ENCODE results near the gene GNG2. TPM values are rescaled to one million over a fixed set of nuclear protein-coding genes. Genes with fewer than 3 reads are reported as not detected.

GNG2 gene
- total and polyA plus RNA-seq, 9 of the 15 experiments (the other 6 are each of a cell fraction or from before 2014, with no cell fraction given) = 0.18 TPM; not detected in 8

DNA sequence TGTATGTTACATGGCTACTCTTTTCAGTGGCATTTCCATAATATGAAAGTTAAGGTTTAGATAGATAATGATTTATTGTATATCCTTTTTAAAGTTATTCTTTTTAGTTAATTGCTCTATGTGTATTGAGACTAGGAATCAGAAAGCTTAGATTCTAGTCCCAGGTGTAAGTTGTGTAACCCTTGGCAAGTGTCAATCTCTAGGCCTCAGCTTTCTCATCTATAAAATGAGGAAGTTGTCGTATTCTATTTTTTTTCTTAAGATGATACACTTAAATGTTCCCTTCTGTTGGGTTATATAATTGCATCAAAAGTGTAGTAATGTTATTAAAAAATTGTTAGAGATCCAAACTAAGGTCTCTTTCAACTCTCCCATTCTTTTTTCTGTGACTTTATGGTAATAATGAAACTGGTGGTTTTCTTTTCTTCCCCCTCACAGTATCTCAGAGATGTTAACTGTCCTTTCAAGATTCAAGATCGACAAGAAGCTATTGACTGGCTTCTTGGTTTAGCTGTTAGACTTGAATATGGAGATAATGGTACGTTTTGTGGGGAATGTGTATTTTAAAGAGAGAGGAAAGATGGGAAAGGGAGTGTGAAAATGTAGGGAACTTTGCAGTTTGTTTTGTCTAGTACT lies 133.0 kb downstream of the GNG2 start (continued):
- no peak for TF ChIP-seq SIX5 (IDR thresholded peaks at IDR 0.05; ENCODE audit: borderline replicate concordance in 1 of 2, insufficient read depth in 1 of 2, low read depth in 1 of 2, low read length in 2 of 2)
- no peak for TF ChIP-seq VEZF1 (CRISPR knock-in tag; IDR thresholded peaks at IDR 0.05)
- no peak for TF ChIP-seq ZNF232 (CRISPR knock-in tag; IDR thresholded peaks at IDR 0.05)
- TF ChIP-seq SAFB (IDR thresholded peaks at IDR 0.05; ENCODE audit: borderline replicate concordance, low read depth, low read length) = no peak
- TF ChIP-seq XRCC4 (IDR thresholded peaks at IDR 0.05; ENCODE audit: extremely low read depth, insufficient read depth, insufficient read length) = no peak
- TF ChIP-seq, protein P1, sequence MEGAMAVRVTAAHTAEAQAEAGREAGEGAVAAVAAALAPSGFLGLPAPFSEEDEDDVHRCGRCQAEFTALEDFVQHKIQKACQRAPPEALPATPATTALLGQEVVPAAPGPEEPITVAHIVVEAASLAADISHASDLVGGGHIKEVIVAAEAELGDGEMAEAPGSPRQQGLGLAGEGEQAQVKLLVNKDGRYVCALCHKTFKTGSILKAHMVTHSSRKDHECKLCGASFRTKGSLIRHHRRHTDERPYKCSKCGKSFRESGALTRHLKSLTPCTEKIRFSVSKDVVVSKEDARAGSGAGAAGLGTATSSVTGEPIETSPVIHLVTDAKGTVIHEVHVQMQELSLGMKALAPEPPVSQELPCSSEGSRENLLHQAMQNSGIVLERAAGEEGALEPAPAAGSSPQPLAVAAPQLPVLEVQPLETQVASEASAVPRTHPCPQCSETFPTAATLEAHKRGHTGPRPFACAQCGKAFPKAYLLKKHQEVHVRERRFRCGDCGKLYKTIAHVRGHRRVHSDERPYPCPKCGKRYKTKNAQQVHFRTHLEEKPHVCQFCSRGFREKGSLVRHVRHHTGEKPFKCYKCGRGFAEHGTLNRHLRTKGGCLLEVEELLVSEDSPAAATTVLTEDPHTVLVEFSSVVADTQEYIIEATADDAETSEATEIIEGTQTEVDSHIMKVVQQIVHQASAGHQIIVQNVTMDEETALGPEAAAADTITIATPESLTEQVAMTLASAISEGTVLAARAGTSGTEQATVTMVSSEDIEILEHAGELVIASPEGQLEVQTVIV (CRISPR knock-in tag; IDR thresholded peaks at IDR 0.05; ENCODE audit: borderline replicate concordance) = no peak
- TF ChIP-seq PURB (CRISPR knock-in tag; IDR thresholded peaks at IDR 0.05; ENCODE audit: low read depth) = no peak
- TF ChIP-seq ATF7 (IDR thresholded peaks at IDR 0.05) = no peak
- TF ChIP-seq, protein P2, sequence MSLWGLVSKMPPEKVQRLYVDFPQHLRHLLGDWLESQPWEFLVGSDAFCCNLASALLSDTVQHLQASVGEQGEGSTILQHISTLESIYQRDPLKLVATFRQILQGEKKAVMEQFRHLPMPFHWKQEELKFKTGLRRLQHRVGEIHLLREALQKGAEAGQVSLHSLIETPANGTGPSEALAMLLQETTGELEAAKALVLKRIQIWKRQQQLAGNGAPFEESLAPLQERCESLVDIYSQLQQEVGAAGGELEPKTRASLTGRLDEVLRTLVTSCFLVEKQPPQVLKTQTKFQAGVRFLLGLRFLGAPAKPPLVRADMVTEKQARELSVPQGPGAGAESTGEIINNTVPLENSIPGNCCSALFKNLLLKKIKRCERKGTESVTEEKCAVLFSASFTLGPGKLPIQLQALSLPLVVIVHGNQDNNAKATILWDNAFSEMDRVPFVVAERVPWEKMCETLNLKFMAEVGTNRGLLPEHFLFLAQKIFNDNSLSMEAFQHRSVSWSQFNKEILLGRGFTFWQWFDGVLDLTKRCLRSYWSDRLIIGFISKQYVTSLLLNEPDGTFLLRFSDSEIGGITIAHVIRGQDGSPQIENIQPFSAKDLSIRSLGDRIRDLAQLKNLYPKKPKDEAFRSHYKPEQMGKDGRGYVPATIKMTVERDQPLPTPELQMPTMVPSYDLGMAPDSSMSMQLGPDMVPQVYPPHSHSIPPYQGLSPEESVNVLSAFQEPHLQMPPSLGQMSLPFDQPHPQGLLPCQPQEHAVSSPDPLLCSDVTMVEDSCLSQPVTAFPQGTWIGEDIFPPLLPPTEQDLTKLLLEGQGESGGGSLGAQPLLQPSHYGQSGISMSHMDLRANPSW (CRISPR knock-in tag; IDR thresholded peaks at IDR 0.05) = no peak
